GM11168 (cell line): ENCODE data around the gene ALDH9A1.
"Not testable (repeated sequence)": the region's sequence is repeated elsewhere in the genome, so short reads cannot be mapped to it uniquely, and the experiment has no call there.

Experiments
- in situ Hi-C: fragments of 300-500 bp; cut with MboI; formaldehyde crosslinking; loops from one replicate; pipeline ENCODE4 v1.12.0; 2022; ENCODE audit warnings: low sequenced_read_pairs; ENCODE audit not compliant: unreplicated experiment

Gene ALDH9A1

DNA sequence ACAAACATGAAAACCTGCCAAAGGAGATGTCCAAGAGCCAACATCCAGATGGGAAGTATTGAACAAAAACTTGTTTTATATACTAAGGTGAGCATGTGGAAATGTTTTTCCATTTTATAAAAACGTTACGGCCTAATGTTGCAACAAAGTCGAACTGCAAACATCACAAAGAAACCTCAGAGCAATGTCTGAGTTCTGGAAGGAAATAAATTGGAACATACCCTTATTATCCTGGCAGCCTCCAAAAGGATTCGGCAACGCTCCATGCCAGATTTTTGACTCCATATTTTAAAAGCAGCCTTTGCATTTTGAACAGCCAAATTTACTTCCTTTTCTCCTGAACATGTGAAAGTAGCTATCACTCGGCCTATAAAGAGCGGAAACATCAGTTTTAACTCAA, 3.3 kb downstream of the ALDH9A1 start:
- in situ Hi-C loops = no loop called here

DNA sequence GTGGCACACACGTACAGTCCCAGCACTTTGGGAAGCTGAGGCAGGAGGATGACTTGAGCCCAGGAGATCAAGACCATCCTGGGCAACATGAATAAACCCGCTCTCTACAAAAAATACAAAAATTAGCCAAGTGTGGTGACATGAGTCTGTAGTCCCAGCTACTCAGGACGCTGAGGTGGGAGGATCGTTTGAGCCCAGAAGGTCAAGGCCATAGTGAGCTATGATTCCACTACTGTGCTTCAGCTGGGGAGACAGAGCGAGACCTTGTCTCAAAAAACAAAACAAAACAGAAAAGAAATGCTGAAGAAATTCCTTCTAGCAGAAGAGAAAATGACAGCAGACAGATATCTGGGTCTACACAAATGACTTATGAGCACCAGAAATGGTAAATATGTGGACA, 10.3 kb downstream of the ALDH9A1 start:
- in situ Hi-C loops = no loop called here

DNA sequence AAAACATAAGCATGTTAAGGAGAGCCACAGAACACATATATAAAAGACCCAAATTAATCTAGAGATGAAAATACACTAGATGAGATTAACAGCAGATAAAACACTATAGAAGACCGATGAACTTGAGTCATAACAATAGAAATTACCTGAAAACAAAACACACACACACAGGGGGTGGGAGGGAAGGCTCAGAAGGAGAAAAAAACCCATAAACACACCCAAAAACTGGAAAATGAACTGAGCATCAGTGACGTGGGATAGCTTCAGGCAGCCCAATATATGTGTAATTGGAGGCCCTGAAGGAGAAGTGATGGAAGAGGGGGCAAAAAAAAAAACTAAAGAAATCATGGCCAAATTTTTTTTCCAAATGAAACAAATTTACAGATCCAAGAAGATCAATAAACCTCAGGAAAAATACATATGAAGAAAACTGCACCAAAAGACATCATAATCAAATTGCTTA, 11.4 kb downstream of the ALDH9A1 start:
- in situ Hi-C loops = no loop called here

DNA sequence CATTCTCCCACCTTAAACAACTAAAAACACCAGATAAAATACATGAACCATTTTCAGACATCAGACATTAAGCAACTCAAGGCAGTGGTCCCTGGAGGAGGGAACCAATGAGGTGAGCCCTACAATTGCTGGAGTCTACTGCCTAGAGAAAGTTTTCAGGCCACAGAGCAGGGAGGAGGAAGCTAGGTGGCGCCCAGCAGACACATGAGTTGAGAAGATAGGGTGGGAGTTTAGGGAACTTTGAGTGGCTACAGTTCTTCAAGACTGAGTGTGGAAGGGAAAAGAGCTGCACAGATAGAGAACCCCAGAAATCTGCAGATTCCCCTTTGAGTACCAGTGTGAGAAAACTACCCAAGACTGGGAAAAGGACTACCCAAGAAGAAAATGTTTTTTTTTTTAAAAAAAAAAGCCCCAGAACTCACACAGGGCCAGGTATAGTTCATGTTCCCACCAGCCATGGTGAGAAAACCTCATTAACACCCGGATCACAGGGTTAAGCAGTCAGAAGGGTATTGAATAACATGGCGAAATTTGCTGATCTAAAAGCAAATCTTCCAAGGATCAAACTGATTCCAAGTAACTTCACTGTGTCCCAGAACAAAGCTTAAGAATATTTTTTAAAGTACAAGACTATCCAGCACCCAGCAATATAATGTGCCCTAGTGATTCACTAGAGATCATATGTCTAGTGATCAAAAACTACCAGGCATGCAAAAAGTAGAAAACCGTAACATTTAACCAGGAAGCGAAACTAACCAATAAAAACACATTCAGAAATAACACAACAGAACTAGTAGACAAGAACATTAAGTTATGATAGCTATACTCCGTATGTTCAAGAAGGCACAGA, 12.0 kb downstream of the ALDH9A1 start:
- in situ Hi-C loops = no loop called here

DNA sequence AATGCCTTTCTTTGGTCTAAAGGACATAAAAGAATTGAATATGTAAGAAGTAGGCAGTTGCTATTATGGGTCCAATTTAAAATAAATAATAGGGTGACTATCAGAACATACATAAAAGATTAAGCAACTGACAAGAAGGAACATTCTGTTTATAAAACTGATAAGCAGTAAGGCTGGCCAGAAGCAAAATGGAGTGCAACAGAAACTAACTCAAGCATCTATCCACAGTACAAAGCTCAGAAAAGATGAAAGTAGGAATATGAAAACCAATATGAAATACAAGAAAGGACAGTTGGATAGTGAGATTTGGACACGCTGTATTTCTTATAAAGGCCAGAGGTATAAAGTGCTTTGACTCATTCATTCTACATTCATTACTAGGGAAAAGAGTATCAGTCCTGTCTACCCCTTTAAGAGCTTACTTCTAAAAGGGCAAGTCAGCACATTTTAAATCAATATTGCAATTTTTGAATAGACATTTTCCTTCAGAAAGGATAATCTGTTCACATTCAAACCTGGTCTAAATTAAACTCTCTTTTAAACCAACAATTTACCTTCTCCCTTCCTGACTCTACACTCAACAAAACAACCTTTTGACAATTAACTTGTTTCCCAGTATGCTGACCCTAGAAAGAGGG, 14.4 kb downstream of the ALDH9A1 start:
- in situ Hi-C loops = no loop called here

DNA sequence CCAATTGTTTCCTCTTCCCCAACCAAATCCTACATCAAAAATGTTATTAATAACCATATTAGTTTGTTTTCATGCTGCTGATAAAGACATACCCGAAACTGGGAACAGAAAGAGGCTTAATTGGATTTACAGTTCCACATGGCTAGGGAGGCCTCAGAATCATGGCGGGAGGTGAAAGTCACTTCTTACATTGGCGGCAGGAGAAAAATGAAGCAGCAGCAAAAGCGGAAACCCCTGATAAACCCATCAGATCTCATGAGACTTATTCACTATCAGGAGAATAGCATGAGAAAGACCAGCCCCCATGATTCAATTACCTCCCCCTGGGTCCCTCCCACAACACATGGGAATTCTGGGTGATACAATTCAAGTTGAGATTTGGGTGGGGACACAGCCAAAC, 17.6 kb downstream of the ALDH9A1 start:
- in situ Hi-C loops = not testable (repeated sequence)

DNA sequence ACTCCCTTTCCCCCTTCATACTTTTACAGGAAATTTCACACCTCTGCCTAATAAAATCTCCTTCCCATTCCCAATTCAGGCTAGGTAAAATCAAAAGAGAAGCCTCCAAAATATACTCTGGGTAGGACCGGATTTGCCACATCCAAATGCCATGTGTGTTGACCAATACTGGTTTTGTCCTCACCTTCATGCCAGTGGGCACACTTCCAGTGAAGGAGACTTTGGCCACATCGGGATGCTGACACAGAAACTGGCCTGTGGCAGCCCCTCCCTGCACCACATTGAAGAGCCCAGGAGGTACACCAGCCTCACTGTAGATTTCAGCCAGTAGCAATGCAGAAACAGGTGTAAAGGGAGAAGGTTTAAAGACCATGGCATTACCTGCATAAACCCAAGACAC, 18.1 kb downstream of the ALDH9A1 start:
- in situ Hi-C loops = no loop called here

DNA sequence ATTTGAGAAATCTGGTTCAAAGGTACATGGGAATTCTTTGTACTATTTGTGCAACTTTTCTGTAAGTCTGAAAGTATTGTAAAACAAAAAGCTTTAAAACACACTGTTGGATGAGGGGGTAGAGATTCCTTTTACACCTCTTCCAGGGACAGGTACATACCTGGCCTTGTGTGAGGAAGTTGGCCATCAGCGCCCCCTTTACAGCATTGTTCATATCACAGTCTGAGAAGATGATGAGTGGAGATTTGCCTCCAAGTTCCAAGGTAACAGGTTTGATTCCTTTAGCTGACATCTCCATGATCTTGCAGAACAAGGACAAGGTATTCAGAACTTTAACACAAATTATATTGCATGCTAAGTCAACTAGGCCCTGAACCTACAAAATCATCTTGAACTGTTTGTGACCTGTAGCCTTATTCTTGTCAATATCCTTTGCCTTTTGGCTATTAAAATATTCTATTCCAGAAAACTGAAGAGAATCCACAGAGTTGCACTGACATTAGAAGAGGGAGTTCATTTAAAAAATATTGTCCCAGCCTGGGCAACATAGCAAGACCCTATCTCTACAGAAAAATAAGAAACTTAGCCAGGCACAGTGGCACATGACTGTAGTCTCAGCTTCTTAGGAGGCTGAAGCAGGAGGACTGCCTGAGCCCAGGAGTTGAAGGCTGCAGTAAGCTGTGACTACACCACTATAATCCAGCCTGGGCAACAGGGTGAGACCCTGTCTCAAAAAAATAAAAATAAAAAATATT, 18.9 kb downstream of the ALDH9A1 start:
- in situ Hi-C loops = no loop called here

DNA sequence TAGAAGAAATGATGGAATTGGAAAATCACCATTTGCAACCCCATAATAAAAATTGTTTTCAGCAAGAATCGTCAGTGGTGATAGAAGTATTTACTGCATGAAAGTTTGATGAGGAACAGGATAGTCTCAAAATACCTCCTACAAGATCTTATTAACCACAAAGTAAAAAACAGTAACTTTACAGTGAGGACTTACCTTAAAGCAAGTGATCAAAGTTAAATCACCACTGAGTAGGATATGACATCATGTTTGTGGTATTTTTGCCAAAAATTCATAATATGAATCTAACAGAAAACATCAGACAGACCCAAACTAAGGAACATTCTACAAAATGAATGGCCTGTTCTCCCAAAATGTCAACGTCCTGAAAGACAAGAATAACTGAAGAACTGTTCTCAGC, 19.9 kb downstream of the ALDH9A1 start:
- in situ Hi-C loops = no loop called here

DNA sequence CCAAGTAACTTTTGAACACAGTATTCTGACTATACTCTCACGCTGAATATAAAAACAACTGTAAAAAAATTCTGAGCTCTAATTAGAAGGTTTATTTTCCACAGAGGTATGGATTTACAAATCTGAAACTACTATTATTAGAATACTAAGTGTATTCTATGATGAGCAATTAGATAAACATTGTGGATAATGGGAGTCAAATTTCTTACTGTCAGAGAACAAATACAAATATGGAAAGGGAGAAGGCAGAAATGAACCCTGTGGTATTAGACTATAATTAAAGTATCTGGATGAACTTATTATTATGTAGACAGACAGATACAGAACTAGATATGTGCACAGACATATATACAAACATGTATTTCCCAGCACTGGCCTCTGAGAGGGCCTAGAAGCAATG, 22.6 kb downstream of the ALDH9A1 start:
- in situ Hi-C loops = no loop called here

DNA sequence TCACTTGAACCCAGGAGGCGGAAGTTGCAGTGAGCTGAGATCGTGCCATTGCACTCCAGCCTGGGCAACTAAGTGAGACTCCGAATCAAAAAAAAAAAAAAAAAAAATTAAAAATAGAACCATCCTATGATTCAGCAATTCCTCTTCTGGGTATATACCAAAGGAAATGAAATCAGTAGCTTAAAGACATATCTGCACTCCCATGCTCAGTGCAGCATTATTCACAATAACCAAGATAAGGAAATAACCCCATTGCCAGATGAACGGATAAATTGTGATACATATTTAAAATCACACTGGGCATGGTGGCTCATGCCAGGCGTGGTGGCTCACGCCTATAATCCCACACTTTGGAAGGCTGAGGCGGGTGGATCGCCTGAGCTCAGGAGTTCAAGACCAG, 23.8 kb downstream of the ALDH9A1 start:
- in situ Hi-C loops = no loop called here

DNA sequence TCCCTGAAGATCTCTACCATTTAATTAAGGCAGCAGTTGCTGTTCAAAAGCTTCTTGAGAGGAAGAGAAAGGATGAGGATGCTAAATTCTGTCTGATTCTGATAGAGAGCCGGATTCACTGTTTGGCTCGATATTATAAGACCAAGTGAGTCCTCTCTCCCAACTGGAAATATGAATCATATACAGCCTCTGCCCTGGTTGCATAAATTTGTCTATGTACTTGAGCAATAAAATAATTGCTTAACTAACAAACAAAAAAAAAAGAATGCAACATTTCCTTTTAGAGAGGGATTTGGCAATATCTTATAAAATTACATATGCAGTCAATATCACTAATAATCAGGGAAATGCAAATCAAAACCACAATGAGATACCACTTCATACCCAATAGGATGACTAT, 26.8 kb downstream of the ALDH9A1 start:
- in situ Hi-C loops = no loop called here

DNA sequence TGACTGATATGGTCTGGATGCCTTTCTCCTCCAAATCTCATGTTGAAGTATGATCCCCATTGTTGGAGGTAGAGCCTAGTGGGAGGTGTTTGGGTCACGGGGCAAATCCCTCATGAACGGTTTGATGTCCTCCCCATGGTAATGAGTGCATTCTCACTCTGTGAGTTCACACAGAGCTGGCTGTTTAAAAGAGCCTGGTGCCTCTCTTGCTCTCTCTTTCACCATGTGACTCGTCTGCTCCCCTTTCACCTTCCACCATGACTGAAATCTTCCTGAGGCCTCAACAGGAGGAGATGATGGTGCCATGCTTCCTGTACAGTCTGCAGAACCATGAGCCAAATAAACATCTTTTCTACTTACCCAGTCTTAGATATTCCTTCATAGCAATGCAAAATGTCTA, 30.2 kb downstream of the ALDH9A1 start:
- in situ Hi-C loops = no loop called here

DNA sequence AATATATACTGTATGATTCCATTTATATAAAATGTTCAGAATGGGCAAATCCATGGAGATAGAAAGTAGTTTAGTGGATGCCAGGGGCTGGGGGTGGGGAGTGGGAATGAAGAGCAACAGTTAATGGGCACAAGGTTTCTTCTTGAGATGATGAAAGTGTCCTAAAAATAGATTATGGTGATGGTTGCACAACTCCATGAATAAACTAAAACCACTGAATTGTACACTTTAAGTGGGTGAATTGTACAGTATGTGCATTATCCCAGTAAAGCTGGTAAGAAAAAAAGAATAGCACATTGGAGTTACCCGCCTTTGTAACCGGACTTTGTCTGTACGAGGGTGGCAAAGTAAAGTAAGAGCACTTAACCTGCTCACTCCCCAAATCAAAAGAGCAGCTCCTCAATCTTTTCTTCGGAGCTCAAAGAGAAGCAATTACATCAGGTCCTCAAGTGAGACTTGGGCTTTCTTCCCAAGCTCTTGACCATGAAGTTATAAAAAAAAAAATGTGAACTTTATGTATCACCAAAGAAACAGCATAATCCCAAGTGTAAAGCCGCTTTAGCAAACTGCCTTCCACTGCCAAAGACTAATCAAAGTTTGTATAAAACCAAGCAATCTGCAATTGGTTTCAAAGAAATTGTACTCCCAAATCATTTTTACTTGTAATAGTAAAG, 32.1 kb downstream of the ALDH9A1 start:
- in situ Hi-C loops = no loop called here

DNA sequence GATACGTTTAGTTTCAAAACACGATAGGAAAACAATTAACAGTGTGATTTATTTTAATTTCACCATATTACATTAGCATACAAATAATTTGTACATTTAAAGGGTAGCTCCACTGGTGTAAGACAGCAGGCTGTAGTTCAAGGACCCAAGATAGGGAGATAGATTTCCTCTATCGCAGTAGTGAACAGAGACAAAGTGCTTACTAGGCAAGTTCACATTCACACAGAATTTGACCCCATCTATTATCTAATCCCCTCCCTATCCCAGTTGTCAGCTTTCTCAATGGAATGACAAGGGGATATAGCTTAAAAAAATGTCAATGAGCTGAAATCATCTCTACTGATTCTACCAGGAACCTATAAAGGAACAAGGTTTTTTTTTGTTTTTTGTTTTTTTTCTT, 36.2 kb downstream of the ALDH9A1 start:
- in situ Hi-C loops = no loop called here

DNA sequence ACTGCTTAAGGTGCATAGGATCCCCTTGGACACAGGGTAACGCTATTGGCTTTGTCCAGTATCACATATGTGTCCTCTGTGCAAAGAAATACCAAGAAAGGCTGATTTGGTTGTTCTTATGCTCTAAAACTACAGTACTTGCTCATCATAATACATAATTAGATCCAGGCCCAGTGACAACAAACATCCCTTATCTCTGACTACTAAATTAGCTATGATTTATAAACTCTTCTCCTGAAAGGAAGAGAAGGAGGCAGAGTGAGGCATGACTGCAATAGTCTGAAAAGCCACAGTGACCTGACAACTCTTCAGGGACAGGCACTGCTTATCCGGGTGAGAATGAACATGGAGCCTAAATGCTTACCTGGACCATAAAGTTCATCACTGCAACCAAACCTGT, 36.7 kb downstream of the ALDH9A1 start:
- in situ Hi-C loops = no loop called here

DNA sequence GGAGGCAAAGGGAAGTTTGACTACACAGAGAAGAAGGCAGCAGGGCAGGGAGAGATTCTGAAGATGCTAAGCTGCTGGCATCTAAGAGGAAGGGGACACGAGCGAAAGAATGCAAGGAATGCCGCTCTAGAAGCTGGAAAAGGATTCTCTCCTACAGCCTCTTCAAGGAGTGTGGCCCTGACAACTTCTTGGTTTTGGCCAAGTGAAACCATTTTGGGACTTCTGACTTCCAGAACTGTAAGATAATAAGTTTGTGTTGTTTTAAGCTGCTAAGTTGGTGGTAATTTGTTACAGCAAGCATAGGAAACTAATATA, 38.8 kb downstream of the ALDH9A1 start:
- in situ Hi-C loops = no loop called here

DNA sequence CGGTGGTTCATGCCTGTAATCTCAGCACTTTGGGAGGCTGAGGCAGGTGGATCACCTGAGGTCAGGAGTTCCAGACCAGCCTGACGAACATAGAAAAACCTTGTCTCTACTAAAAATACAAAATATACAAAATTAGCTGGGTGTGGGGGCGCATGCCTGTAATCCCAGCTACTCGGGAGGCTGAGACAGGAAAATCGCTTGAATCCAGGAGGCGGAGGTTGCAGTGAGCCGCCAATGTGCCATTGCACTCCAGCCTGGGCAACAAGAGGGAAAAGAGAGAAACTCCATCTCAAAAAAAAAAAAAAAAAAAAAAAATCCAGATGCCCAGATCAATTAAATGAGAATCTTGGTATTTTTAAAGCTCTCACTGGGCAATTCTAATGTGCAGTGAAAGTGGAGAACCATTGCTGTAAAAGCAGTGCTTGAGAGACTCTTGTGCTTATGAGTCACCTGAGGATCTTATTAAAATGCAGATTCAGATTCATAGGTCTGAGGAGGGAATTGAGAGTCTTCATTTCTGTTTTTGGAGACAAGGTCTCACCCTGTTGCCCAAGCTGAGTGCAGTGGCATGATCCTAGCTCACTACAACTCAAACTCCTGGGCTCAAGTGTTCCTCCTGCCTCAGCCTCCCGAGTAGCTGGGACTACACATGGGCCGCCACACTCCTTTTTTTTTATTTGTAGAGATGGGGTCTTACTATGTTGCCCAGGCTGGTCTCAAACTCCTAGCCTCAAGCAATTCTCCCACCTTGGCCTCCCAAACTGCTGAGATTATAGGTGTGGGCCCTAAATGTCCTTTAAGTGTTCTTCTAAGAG, 39.4 kb downstream of the ALDH9A1 start:
- in situ Hi-C loops = not testable (repeated sequence)

DNA sequence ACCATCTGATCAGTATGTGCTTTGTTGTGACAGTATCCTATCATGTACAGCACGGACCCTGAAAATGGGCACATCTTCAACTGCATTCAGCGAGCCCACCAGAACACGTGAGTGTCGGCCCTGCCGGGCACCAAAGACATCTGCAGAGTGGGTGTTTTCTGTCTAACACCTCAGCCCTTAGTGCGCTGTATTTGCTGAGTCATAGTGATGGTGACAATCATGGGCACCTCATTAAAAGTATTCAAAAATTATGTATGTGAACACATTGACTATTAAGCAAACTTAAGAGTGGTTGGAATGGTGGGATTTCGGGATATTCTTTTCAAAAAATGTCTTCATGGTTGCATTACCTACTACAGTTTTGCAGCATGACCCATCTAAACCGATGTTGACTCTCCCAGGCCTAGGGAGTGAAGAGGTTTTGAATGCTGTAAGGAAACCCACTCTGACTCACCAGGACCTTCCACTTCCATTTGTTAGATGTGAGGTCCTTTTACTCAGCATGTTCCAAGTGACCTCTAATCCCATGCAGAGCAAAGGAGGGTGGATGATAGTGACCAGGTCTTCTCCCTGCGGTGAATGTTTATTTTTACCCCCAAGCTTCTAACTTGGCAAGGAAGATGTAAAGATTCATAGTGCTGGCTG, 47.3 kb downstream of the ALDH9A1 start:
- in situ Hi-C loops = no loop called here
